H1 (cell line): ENCODE results near the gene SPARC. TPM values are rescaled to one million over a fixed set of nuclear protein-coding genes. Genes with fewer than 3 reads are reported as not detected.

Experiments used
- CEBPB ChIP-seq: IDR thresholded peaks from 2 replicates; pipeline ENCODE4 v1.6.1; 2012; ENCODE audit warnings: low read depth, low read length
- CHD7 ChIP-seq: fragments of 300-600 bp; sonication (generic); IDR thresholded peaks from 2 replicates; pipeline ENCODE4 v1.7.1; 2012; ENCODE audit warnings: low read length, moderate library complexity, mild to moderate bottlenecking, inconsistent platforms; ENCODE audit not compliant: insufficient replicate concordance
- CTBP2 ChIP-seq: IDR thresholded peaks from 2 replicates; pipeline ENCODE4 v1.7.0; 2011; ENCODE audit warnings: borderline replicate concordance, mild to moderate bottlenecking, moderate library complexity, mixed read lengths, low read length; ENCODE audit not compliant: insufficient read depth, insufficient read length
- FOSL1 ChIP-seq: IDR thresholded peaks from 2 replicates; pipeline ENCODE4 v1.6.1; 2011; ENCODE audit warnings: mild to moderate bottlenecking, low read depth, low read length, moderate library complexity; ENCODE audit not compliant: insufficient read depth
- GABPA ChIP-seq: IDR thresholded peaks from 2 replicates; pipeline ENCODE4 v1.6.1; 2011; ENCODE audit warnings: mild to moderate bottlenecking, low read length, moderate library complexity, borderline replicate concordance; ENCODE audit not compliant: insufficient read depth
- JUN ChIP-seq: IDR thresholded peaks from 2 replicates; pipeline ENCODE4 v1.6.1; 2011; ENCODE audit warnings: low read depth, mild to moderate bottlenecking, improper control_type of control experiment, low read length
- KDM1A ChIP-seq: fragments of 200-600, 300-600 bp; sonication (generic); IDR thresholded peaks from 2 replicates; pipeline ENCODE4 v1.7.1; 2016; ENCODE audit warnings: mild to moderate bottlenecking, low read length, borderline replicate concordance
- MAFK ChIP-seq: IDR thresholded peaks from 2 replicates; pipeline ENCODE4 v1.6.1; 2012; ENCODE audit warnings: low read depth, mild to moderate bottlenecking, improper control_type of control experiment, low read length
- RFX5 ChIP-seq: IDR thresholded peaks from 2 replicates; pipeline ENCODE4 v1.6.1; 2011; ENCODE audit warnings: low read depth, low read length, improper control_type of control experiment, borderline replicate concordance
- SP1 ChIP-seq: IDR thresholded peaks from 2 replicates; pipeline ENCODE4 v1.6.1; 2011; ENCODE audit warnings: low read depth, low read length
- TAF7 ChIP-seq: optimal IDR thresholded peaks from 2 replicates; pipeline ENCODE3; 2011; ENCODE audit warnings: low read depth, mild to moderate bottlenecking, inconsistent platforms, low read length, moderate library complexity, borderline replicate concordance
- polyA plus RNA-seq, 7 experiments: library from polyadenylated mRNA; depleted of rRNA in 3 of 7; stranded (reverse) in 5 of 7; unstranded in 2 of 7; fragments of >200 nt in 5 of 7; fragments of 200-250 nt in 2 of 7; gene quantifications; 1 replicate in 5 of 7; 2 replicates in 1 of 7; 4 replicates in 1 of 7; pipeline versions ENCODE4 v1.2.1 to v1.2.3, GENCODE V29; 2011 to 2013; ENCODE audit warnings: missing spikeins in 2 of 7, mixed read lengths in 2 of 7
- total RNA-seq: library from RNA; stranded (reverse); fragmentation: NEBNext Ultra II Directional; extraction: Animal tissue kit (Norgen Biotek cat#: 25700); gene quantifications from 2 replicates; pipeline ENCODE4 v1.2.1, GENCODE V29; 2021

The SPARC gene
- total and polyA plus RNA-seq, 2 of the 8 experiments (the other 6 are each of a cell fraction or from before 2014, with no cell fraction given): 375 to 438 TPM

- TF ChIP-seq CHD7: no peak
- no peak for TF ChIP-seq RFX5
- TF ChIP-seq FOSL1: no peak
- no peak for TF ChIP-seq CTBP2
- no peak for TF ChIP-seq MAFK
- no peak for TF ChIP-seq JUN
- TF ChIP-seq KDM1A: no peak
- no peak for TF ChIP-seq CEBPB
- no peak for TF ChIP-seq GABPA
- TF ChIP-seq SP1: no peak
- TF ChIP-seq TAF7: no peak
- TF ChIP-seq, all 59 proteins: peak for 0
These were observed 13.6 kb upstream of the SPARC start (continued) for GRCh38 chr5:151700296-151700695.
